HepG2 (cell line): ENCODE measurements around the gene ATG4D. TPM values are rescaled to one million over a fixed set of nuclear protein-coding genes. Genes with fewer than 3 reads are reported as not detected.

Source experiments
- ATF7-NPFF ChIP-seq: sonication (generic); formaldehyde crosslinking; IDR thresholded peaks from 2 replicates; pipeline ENCODE4 v1.8.1; 2023; ENCODE audit warnings: mild to moderate bottlenecking, low read depth, missing genetic modification reagents, moderate library complexity
- EED ChIP-seq: sonication (generic); formaldehyde crosslinking; IDR thresholded peaks from 2 replicates; pipeline ENCODE4 v1.5.0; 2020; ENCODE audit warnings: mild to moderate bottlenecking, missing genetic modification reagents
- EP300 ChIP-seq, 3 experiments: sonication (generic) in 1 of 3; formaldehyde crosslinking in 1 of 3; IDR thresholded peaks; 2 replicates each; pipeline versions ENCODE4 v1.5.1 to v1.6.1; 2011 to 2020; ENCODE audit warnings: low read depth in 2 of 3, low read length in 2 of 3, borderline replicate concordance in 1 of 3, improper control_type of control experiment in 1 of 3, mild to moderate bottlenecking in 1 of 3, missing genetic modification reagents in 1 of 3, moderate library complexity in 1 of 3
- HNF4G ChIP-seq, 2 experiments: sonication (generic) in 1 of 2; formaldehyde crosslinking in 1 of 2; IDR thresholded peaks; 2 replicates each; pipeline versions ENCODE4 v1.4.0 to v1.6.1; 2011 to 2020; ENCODE audit warnings: borderline replicate concordance in 2 of 2, low read depth in 2 of 2, mild to moderate bottlenecking in 2 of 2, low read length in 1 of 2, missing genetic modification reagents in 1 of 2, moderate library complexity in 1 of 2
- KLF13 ChIP-seq: sonication (generic); formaldehyde crosslinking; IDR thresholded peaks from 2 replicates; pipeline ENCODE4 v1.4.0; 2020; ENCODE audit warnings: mild to moderate bottlenecking, missing genetic modification reagents
- NONO ChIP-seq, 2 experiments: fragments of 450-650 bp in 1 of 2; sonication (generic) in 1 of 2; formaldehyde crosslinking in 1 of 2; IDR thresholded peaks in 1 of 2; conservative IDR thresholded peaks in 1 of 2; 2 replicates each; pipeline versions ENCODE4 v1.6.1 to v1.8.0; 2017 to 2022; ENCODE audit warnings: mild to moderate bottlenecking in 1 of 2, missing genetic modification reagents in 1 of 2, moderate library complexity in 1 of 2
- NR2C2 ChIP-seq: sonication (generic); formaldehyde crosslinking; IDR thresholded peaks from 2 replicates; pipeline ENCODE4 v1.4.0; 2020; ENCODE audit warnings: missing genetic modification reagents, mild to moderate bottlenecking, moderate library complexity, borderline replicate concordance
- SIX4 ChIP-seq: sonication (generic); formaldehyde crosslinking; IDR thresholded peaks from 2 replicates; pipeline ENCODE4 v1.4.0; 2020; ENCODE audit warnings: missing genetic modification reagents
- TSC22D2 ChIP-seq: sonication (generic); formaldehyde crosslinking; IDR thresholded peaks from 2 replicates; pipeline ENCODE4 v1.5.1; 2020; ENCODE audit warnings: missing genetic modification reagents, mild to moderate bottlenecking, borderline replicate concordance
- ZMYM4 ChIP-seq: sonication (generic); formaldehyde crosslinking; IDR thresholded peaks from 2 replicates; pipeline ENCODE4 v1.8.1; 2023; ENCODE audit warnings: mild to moderate bottlenecking, missing genetic modification reagents
- ZNF205 ChIP-seq: IDR thresholded peaks from 2 replicates; pipeline ENCODE4 v1.6.1; 2018; ENCODE audit warnings: missing biosample characterization, missing genetic modification reagents
- ZNF256 ChIP-seq: sonication (generic); formaldehyde crosslinking; conservative IDR thresholded peaks from 2 replicates; pipeline ENCODE4 v1.4.0; 2020; ENCODE audit warnings: missing genetic modification reagents
- ZNF343 ChIP-seq: sonication (generic); formaldehyde crosslinking; IDR thresholded peaks from 2 replicates; pipeline ENCODE4 v1.4.0; 2020; ENCODE audit warnings: mild to moderate bottlenecking, missing genetic modification reagents
- ZNF557 ChIP-seq: sonication (generic); formaldehyde crosslinking; IDR thresholded peaks from 2 replicates; pipeline ENCODE4 v1.4.0; 2020; ENCODE audit warnings: missing genetic modification reagents
- ZSCAN22 ChIP-seq: sonication (generic); formaldehyde crosslinking; IDR thresholded peaks from 2 replicates; pipeline ENCODE4 v1.4.0; 2020; ENCODE audit warnings: mild to moderate bottlenecking, missing genetic modification reagents
- polyA plus RNA-seq, 8 experiments: library from polyadenylated mRNA; depleted of rRNA in 3 of 8; stranded (reverse) in 7 of 8; unstranded in 1 of 8; fragments of >200 nt; fragmentation: Illumina TruSeq in 4 of 8; extraction: Trizol in 4 of 8; gene quantifications; 2 replicates each; pipeline versions ENCODE4 v1.2.1 to v1.2.3, GENCODE V29; 2011 to 2016; ENCODE audit warnings: low read depth in 4 of 8, missing spikeins in 1 of 8, mixed read lengths in 1 of 8; ENCODE audit not compliant: insufficient read depth in 1 of 8
- total RNA-seq, 5 experiments: library from RNA; depleted of rRNA; stranded (reverse); fragments of >200 nt; fragmentation: Illumina TruSeq; extraction: Trizol; gene quantifications; 2 replicates each; pipeline ENCODE4 v1.2.3, GENCODE V29; 2016; ENCODE audit warnings: low read depth in 1 of 5
- TF ChIP-seq, protein P1 (sequence below): sonication (generic); formaldehyde crosslinking; IDR thresholded peaks from 2 replicates; pipeline ENCODE4 v1.5.1; 2020; ENCODE audit warnings: mild to moderate bottlenecking, missing genetic modification reagents, moderate library complexity
- TF ChIP-seq, protein P2 (sequence below), 2 experiments: sonication (generic) in 1 of 2; formaldehyde crosslinking in 1 of 2; IDR thresholded peaks; 2 replicates each; pipeline versions ENCODE4 v1.4.0 to v1.6.1; 2018 to 2020; ENCODE audit warnings: missing genetic modification reagents in 2 of 2, borderline replicate concordance in 1 of 2, low read depth in 1 of 2, mild to moderate bottlenecking in 1 of 2, missing biosample characterization in 1 of 2
- TF ChIP-seq, protein P3 (sequence below): sonication (generic); formaldehyde crosslinking; IDR thresholded peaks from 2 replicates; pipeline ENCODE4 v1.4.0; 2020; ENCODE audit warnings: mild to moderate bottlenecking, low read depth, missing genetic modification reagents
- TF ChIP-seq, protein P4 (sequence below): sonication (generic); formaldehyde crosslinking; IDR thresholded peaks from 2 replicates; pipeline ENCODE4 v1.8.0; 2022; ENCODE audit warnings: missing genetic modification reagents, mild to moderate bottlenecking, moderate library complexity, borderline replicate concordance
- TF ChIP-seq, protein P5 (sequence below): IDR thresholded peaks from 2 replicates; pipeline ENCODE4 v1.6.1; 2016; ENCODE audit warnings: low read depth, control low read depth

ATG4D gene
- total and polyA plus RNA-seq, 2 of the 13 experiments (the other 11 are each of a cell fraction or from before 2014, with no cell fraction given), result 17.8 to 19.0 TPM

DNA sequence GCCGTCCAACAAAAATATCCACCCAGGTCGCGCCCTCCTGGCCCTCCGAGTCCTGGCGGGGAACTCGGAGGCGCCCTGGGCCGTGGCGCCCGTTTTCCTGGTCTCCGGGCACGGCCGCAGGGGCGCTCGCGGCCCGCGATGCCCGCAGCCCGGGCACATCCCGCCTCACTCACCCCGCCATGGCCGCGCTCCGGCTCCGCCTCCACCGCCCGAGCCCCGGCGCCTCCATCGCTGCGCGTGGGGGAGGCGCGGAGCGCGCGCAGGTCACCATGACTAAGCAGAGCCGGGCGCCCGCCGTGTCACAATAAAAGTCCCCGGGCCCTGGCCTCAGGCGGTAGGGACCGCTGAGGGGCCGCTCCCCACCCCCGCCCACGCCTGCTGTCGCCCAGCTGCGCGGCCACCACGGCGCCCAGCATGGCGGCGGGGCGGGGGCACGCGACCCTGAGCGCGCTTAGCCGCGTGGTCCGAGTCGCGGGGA, 41.1 kb upstream of the ATG4D start (continued):
- TF ChIP-seq ZMYM4 (CRISPR knock-in tag), result peak; percentile 48; the same call in 1 of the 2 replicates
- TF ChIP-seq, protein P1, sequence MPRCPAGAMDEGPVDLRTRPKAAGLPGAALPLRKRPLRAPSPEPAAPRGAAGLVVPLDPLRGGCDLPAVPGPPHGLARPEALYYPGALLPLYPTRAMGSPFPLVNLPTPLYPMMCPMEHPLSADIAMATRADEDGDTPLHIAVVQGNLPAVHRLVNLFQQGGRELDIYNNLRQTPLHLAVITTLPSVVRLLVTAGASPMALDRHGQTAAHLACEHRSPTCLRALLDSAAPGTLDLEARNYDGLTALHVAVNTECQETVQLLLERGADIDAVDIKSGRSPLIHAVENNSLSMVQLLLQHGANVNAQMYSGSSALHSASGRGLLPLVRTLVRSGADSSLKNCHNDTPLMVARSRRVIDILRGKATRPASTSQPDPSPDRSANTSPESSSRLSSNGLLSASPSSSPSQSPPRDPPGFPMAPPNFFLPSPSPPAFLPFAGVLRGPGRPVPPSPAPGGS (CRISPR knock-in tag), result peak; percentile 67; the same call in 1 of the 2 replicates
- peak; percentile 73 for TF ChIP-seq NR2C2 (CRISPR knock-in tag)
- 0 out of 2 replicates have a peak, but pooled peaks have one; percentile 57 for TF ChIP-seq ZSCAN22 (CRISPR knock-in tag)
- peak; percentile 64; the same call in 1 of the 2 replicates for TF ChIP-seq ZNF343 (CRISPR knock-in tag)
- TF ChIP-seq ZNF557 (CRISPR knock-in tag), result no peak
- TF ChIP-seq ZNF256 (CRISPR knock-in tag), result no peak; the same call in 1 of the 2 replicates
- TF ChIP-seq, protein P2, sequence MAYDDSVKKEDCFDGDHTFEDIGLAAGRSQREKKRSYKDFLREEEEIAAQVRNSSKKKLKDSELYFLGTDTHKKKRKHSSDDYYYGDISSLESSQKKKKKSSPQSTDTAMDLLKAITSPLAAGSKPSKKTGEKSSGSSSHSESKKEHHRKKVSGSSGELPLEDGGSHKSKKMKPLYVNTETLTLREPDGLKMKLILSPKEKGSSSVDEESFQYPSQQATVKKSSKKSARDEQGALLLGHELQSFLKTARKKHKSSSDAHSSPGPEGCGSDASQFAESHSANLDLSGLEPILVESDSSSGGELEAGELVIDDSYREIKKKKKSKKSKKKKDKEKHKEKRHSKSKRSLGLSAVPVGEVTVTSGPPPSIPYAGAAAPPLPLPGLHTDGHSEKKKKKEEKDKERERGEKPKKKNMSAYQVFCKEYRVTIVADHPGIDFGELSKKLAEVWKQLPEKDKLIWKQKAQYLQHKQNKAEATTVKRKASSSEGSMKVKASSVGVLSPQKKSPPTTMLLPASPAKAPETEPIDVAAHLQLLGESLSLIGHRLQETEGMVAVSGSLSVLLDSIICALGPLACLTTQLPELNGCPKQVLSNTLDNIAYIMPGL (CRISPR knock-in tag; IDR thresholded peaks at IDR 0.05; ENCODE audit: borderline replicate concordance in 1 of 2, low read depth in 1 of 2), result peak; percentile 37 to 79
- no peak for TF ChIP-seq NONO (IDR thresholded peaks at IDR 0.05)
- peak; percentile 87; the same call in 1 of the 2 replicates for TF ChIP-seq NONO (CRISPR knock-in tag; conservative IDR thresholded peaks at IDR 0.05)
- TF ChIP-seq HNF4G (IDR thresholded peaks at IDR 0.05; ENCODE audit: borderline replicate concordance, low read depth, low read length), result no peak
- peak; percentile 55; the same call in 1 of the 2 replicates for TF ChIP-seq HNF4G (CRISPR knock-in tag; IDR thresholded peaks at IDR 0.05; ENCODE audit: borderline replicate concordance, low read depth)
- TF ChIP-seq KLF13 (CRISPR knock-in tag), result no peak; the same call in 1 of the 2 replicates
- peak; percentile 29 for TF ChIP-seq TSC22D2 (CRISPR knock-in tag)
- 0 out of 2 replicates have a peak, but pooled peaks have one; percentile 21 for TF ChIP-seq SIX4 (CRISPR knock-in tag)
- TF ChIP-seq, protein P3, sequence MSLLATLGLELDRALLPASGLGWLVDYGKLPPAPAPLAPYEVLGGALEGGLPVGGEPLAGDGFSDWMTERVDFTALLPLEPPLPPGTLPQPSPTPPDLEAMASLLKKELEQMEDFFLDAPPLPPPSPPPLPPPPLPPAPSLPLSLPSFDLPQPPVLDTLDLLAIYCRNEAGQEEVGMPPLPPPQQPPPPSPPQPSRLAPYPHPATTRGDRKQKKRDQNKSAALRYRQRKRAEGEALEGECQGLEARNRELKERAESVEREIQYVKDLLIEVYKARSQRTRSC (CRISPR knock-in tag), result no peak
- peak; percentile 67 to 78 for TF ChIP-seq EP300 (IDR thresholded peaks at IDR 0.05; ENCODE audit: low read depth in 2 of 2, low read length in 2 of 2)
- TF ChIP-seq EP300 (CRISPR knock-in tag; IDR thresholded peaks at IDR 0.05; ENCODE audit: borderline replicate concordance), result peak; percentile 79
- TF ChIP-seq ZNF205 (CRISPR knock-in tag), result 0 out of 2 replicates have a peak, but pooled peaks have one; percentile 30
- TF ChIP-seq, protein P4, sequence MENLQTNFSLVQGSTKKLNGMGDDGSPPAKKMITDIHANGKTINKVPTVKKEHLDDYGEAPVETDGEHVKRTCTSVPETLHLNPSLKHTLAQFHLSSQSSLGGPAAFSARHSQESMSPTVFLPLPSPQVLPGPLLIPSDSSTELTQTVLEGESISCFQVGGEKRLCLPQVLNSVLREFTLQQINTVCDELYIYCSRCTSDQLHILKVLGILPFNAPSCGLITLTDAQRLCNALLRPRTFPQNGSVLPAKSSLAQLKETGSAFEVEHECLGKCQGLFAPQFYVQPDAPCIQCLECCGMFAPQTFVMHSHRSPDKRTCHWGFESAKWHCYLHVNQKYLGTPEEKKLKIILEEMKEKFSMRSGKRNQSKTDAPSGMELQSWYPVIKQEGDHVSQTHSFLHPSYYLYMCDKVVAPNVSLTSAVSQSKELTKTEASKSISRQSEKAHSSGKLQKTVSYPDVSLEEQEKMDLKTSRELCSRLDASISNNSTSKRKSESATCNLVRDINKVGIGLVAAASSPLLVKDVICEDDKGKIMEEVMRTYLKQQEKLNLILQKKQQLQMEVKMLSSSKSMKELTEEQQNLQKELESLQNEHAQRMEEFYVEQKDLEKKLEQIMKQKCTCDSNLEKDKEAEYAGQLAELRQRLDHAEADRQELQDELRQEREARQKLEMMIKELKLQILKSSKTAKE (CRISPR knock-in tag), result 0 out of 2 replicates have a peak, but pooled peaks have one; percentile 6
- TF ChIP-seq EED (CRISPR knock-in tag), result peak; percentile 59; the same call in 1 of the 2 replicates
- TF ChIP-seq, protein P5, sequence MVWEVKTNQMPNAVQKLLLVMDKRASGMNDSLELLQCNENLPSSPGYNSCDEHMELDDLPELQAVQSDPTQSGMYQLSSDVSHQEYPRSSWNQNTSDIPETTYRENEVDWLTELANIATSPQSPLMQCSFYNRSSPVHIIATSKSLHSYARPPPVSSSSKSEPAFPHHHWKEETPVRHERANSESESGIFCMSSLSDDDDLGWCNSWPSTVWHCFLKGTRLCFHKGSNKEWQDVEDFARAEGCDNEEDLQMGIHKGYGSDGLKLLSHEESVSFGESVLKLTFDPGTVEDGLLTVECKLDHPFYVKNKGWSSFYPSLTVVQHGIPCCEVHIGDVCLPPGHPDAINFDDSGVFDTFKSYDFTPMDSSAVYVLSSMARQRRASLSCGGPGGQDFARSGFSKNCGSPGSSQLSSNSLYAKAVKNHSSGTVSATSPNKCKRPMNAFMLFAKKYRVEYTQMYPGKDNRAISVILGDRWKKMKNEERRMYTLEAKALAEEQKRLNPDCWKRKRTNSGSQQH (CRISPR knock-in tag), result peak; percentile 40
- peak; percentile 93 for TF ChIP-seq ATF7-NPFF (CRISPR knock-in tag)
